Cardiac fibroblast (primary cell): Measurements from ENCODE around the gene SKA2.
"Not testable (repeated sequence)": the region's sequence is repeated elsewhere in the genome, so short reads cannot be mapped to it uniquely, and the experiment has no call there.

Experiments used
- DNase-seq, 2 donors: peaks; one replicate each; pipeline versions ENCODE4 v3.0.0 to v3.0.0-alpha.2; 2010; ENCODE audit warnings: low read depth in 2 of 2
- H3K4me3 ChIP-seq, 2 donors: replicated peaks in 1 of 2; 1 replicate in 1 of 2; 2 replicates in 1 of 2; pipeline ENCODE4 v1.5.1; 2011; ENCODE audit warnings: low read depth in 2 of 2, low read length in 2 of 2, mild to moderate bottlenecking in 2 of 2, moderate library complexity in 1 of 2
- CTCF ChIP-seq: IDR thresholded peaks from one replicate; pipeline ENCODE4 v1.5.1; 2011; ENCODE audit warnings: low read depth, mild to moderate bottlenecking, low read length, inconsistent platforms

Gene SKA2

GRCh38 chr17:59141860-59142259 is 13.1 kb downstream of the SKA2 start:
- TF ChIP-seq CTCF, result no peak
- no peak overlapping the region for H3K4me3 ChIP-seq
- no peak for DNase-seq

GRCh38 chr17:59139939-59140338 is 15.0 kb downstream of the SKA2 start:
- no peak for DNase-seq
- H3K4me3 ChIP-seq, result no peak overlapping the region
- TF ChIP-seq CTCF, result no peak

- not testable (repeated sequence) for H3K4me3 ChIP-seq, DNase-seq
These were observed 16.6 kb downstream of the SKA2 start for GRCh38 chr17:59138339-59138738.

- DNase-seq, result peak in 1 of 2 donors; percentile 10
- H3K4me3 ChIP-seq, result no peak overlapping the region
- TF ChIP-seq CTCF, result no peak
These were observed 23.9 kb downstream of the SKA2 start for GRCh38 chr17:59131131-59131530.

- H3K4me3 ChIP-seq, result no peak overlapping the region
- DNase-seq, result no peak
- no peak for TF ChIP-seq CTCF
These were observed 25.2 kb downstream of the SKA2 start for GRCh38 chr17:59129814-59130213.

- TF ChIP-seq CTCF, result no peak
- no peak for DNase-seq
- H3K4me3 ChIP-seq, result no peak overlapping the region
These were observed 28.1 kb downstream of the SKA2 start for GRCh38 chr17:59126809-59127417.

- TF ChIP-seq CTCF, result no peak
- no peak overlapping the region for H3K4me3 ChIP-seq
- DNase-seq, result no peak
These were observed 30.3 kb downstream of the SKA2 start for GRCh38 chr17:59124665-59125064.
